Esophagus squamous epithelium (tissue), 4 donors: ENCODE data around the gene MICAL2.

Experiments
- CTCF ChIP-seq, 6 experiments: fragments of 450-650 bp in 4 of 6; fragments of 200-600 bp in 2 of 6; sonication (generic) in 2 of 6; IDR thresholded peaks; one replicate each; pipeline ENCODE4 v1.5.1; 2016 to 2019; ENCODE audit warnings: antibody characterized with exemption in 6 of 6, mild to moderate bottlenecking in 4 of 6, moderate library complexity in 4 of 6
- POLR2A ChIP-seq, 4 donors: fragments of 450-650 bp; IDR thresholded peaks; one replicate each; pipeline ENCODE4 v1.6.1; 2017; ENCODE audit warnings: antibody characterized with exemption in 4 of 4, mild to moderate bottlenecking in 4 of 4, moderate library complexity in 3 of 4

- TF ChIP-seq CTCF (IDR thresholded peaks at IDR 0.05) (no peak), POLR2A (IDR thresholded peaks at IDR 0.05) (no peak)
Observed at GRCh38 chr11:12218909-12219308, 108.5 kb downstream of the MICAL2 start.
